Lung microvascular endothelial cell (primary cell): ENCODE measurements around the gene RRP12. TPM values are rescaled to one million over a fixed set of nuclear protein-coding genes. Genes with fewer than 3 reads are reported as not detected.

Source experiments
- DNase-seq, 2 donors: peaks; one replicate each; pipeline versions ENCODE4 v3.0.0 to v3.0.0-alpha.2; 2010; ENCODE audit warnings: low read depth in 2 of 2
- total RNA-seq: library from RNA; depleted of rRNA; stranded (reverse); fragments of >200 nt; gene quantifications from 2 replicates; pipeline ENCODE4 v1.2.1, GENCODE V29; 2014

The RRP12 gene
- total RNA-seq, 1 donor from 2014 or later: 9.3 TPM

DNA sequence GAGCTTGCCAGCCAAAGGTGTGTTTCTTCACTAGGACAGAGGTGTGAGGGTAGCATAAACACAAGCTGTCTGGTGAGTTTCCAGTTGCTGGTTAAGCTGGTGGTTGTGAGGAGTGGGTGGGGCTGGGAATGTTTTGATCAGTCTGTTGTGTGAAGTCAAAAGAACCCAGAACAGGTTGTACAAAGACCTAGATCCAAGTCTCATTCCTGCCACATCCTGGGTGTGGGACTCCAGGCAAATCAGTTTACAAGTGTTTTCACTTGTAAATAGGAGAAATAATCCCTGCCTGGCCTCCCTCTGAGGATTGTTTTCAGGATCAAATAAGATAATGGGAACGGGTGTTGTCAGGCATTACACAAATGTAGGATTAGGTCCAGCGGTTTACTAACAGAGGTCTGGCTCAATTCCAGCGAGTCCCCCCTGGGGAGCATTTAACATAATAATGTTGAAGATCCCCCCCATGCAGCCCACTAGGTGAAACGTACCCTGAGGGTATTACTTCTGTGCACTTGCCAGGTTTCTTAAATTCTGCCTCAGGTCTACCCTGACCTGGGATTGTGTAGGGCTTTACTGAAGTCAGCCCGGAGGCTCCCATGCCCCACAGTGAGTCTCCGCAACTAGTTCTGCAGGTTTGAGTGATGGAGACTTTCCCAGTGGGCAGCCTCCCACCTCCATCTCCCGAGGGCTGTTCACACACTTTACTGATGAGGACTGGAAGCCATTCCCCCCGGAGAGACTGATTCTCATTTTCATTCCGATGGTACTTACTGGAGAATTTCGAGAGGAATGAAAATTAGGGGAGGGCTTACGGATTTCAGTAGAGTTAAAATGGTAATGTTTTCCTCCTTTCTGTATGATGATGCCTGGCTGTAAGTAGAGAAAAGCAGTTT is 64.0 kb downstream of the RRP12 start:
- no peak for DNase-seq

DNA sequence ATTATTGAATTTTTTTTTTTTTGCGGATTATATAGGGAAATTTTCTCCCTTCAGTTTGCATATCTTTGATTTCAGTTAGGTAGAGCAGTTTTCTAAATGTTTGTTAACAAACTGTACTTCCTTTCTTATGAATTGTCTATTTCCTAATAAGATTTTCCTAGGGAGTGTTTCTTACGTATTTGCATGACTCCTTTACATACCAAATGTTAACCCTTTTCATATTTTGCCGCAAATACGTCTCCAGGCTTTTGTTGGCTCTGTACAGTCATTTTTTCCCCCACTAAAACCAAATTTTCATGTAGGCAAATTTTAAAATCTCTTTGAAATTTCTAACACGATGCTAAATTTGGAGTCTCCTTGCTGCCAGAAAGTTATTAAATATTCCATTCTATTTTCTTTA is 64.7 kb downstream of the RRP12 start:
- DNase-seq: no peak

GRCh38 chr10:97336006-97336405 is 65.1 kb downstream of the RRP12 start:
- no peak for DNase-seq

GRCh38 chr10:97335188-97335619 is 65.9 kb downstream of the RRP12 start:
- DNase-seq: no peak

DNA sequence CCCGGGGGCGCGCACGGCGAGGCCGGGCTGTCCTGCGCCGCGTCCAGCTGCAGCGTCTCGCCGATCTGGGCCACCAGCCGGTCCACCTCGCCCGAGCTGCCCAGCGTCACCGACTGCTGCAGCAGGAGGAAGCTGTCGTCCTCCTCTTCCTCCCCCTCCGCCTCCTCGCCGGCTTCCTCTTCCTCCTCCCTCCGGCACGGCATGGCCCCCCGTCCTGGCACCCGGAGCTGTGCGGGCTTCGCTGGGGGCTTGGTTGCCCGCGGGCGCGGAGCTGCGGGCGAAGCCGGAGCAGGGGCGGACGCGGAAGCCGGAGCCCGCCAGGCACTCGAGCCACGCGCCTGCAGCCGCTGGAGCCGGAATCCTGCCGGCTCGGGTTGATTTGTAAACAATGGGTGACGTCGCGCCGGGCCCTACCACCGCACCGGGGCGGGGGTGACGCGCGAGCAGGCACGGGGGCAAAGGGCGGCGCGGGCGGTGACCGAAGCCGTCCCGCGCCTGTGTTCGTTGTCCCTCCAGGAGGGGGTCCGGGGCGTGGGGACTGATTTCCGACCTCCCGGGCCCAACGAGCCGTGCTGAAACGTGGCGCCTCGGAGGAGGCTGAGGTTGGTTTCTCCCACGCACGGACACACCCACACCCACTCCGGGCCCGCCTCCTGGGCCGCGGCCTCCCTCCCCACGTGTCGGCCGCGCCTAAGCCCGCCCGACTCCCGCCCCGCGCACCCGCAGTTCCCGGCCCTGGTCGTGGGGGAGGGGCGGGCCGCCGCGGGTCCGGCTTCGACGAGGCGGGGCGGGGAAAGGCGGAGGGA is 66.6 kb downstream of the RRP12 start, which contains the start of gene FRAT2:
Gene FRAT2, minus strand, starts transcription at position 360 of the 806 bp plus-strand sequence. Its CDS starts 157 bp downstream, at position 203.
- DNase-seq: peak; percentile 94 to 96

- peak; percentile 38 to 70 for DNase-seq
Observed at GRCh38 chr10:97333601-97334369, 67.4 kb downstream of the RRP12 start.

DNA sequence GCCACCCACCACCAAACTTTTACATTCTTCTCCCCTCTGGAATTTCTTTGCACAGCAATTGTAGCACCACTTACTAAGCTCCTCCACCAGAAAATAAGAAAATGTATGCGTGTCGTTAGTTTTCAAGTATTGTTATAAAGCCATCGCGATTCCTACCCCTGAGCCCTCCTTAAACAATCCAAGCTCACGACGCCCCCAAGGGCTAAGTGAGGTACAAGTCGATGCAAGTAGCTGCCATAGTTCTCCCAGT is 67.9 kb downstream of the RRP12 start:
- peak in 1 of 2 donors; percentile 63 for DNase-seq

DNA sequence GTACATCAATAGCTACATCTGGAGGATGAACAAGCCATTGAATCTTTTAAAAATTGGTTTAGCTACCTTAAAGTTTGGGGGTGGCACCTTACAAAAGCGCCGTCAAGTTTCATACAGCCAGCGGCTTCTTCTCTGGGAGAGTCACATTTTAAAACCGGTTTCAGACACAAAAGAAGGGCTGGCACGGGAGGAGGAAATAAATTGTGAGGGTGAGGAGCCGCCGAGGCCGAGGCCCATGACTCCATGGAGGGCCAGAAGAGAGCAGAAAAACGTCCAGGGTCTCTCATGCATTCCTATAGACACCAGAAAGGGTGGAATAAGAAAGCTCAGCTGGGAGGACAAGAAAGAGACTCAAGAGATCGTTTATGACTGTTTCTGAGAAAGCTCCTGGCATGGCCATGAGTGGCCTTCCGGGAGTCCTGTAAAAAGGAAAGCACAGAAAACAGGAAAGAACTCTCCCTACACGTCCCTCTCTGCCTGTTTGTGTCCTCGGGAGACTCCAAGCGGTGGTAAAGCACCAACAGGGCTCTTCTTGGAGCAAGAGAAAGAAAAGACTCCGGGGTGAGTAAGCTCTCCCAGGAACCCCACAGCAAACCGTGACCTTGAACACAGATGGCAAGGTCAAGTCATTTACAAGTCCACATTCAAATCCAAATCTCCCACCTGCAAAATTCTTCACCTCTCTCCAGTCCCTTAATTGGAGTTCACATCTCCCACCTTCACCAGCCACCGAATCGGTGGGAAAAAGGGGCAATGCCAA is 68.4 kb downstream of the RRP12 start:
- DNase-seq: peak; percentile 65 to 84

- DNase-seq: no peak
Observed at GRCh38 chr10:97331153-97331703, 69.9 kb downstream of the RRP12 start.

- no peak for DNase-seq
Observed at GRCh38 chr10:97329766-97330165, 71.4 kb downstream of the RRP12 start.

GRCh38 chr10:97328646-97329453 is 72.3 kb downstream of the RRP12 start:
- no peak for DNase-seq

GRCh38 chr10:97327348-97328294 is 73.5 kb downstream of the RRP12 start:
- DNase-seq: no peak

GRCh38 chr10:97325754-97326153 is 75.4 kb downstream of the RRP12 start:
- DNase-seq: no peak

GRCh38 chr10:97323501-97323900 is 77.6 kb downstream of the RRP12 start:
- no peak for DNase-seq

- no peak for DNase-seq
Observed at GRCh38 chr10:97321804-97322190, 79.3 kb downstream of the RRP12 start.

GRCh38 chr10:97321032-97321803 is 79.9 kb downstream of the RRP12 start:
- peak; percentile 11 to 27 for DNase-seq

DNA sequence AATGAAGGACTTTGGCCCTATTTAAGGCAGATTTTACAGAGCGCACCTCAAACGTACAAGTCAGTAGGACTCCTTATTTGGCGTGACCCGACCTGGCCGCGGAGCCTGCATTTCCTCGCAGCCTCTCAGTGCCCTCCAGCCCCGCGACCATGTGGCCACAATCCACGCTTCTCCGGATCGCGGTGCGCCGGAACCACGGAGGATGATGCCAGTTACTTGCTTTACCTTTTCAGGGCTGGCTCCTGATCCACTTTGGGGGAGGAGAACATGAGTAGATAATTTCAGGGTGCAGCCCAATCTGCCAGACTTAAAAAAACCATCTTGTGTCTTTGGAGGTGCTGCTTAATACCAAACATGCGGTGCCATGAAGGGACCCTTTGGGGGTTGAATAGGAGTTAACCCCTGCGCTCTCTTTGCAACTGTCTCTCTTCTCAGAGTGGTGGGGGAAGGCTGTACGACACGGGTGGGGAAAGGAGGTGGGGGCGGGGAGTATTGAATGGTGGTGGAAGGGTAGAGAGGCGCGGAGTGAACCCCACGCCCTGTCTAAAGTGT is 80.6 kb downstream of the RRP12 start:
- DNase-seq: peak; percentile 10 to 12
